Stimulated activated CD8-positive, alpha-beta memory T cell treated with anti-CD3 and anti-CD28 coated beads, Interleukin-4, amount 100 ng/mL, for 48 hours (primary cell): ENCODE results near the gene HSD3B7.
A peak's percentile ranks its signal among the peaks of the same experiment; 100 is the strongest.

ENCODE experiments used
- DNase-seq: peaks from one replicate; pipeline ENCODE4 v3.0.0-alpha.2; 2020

The HSD3B7 gene

GRCh38 chr16:31031276-31031675, 46.3 kb downstream of the HSD3B7 start:
- DNase-seq, result no peak

DNA sequence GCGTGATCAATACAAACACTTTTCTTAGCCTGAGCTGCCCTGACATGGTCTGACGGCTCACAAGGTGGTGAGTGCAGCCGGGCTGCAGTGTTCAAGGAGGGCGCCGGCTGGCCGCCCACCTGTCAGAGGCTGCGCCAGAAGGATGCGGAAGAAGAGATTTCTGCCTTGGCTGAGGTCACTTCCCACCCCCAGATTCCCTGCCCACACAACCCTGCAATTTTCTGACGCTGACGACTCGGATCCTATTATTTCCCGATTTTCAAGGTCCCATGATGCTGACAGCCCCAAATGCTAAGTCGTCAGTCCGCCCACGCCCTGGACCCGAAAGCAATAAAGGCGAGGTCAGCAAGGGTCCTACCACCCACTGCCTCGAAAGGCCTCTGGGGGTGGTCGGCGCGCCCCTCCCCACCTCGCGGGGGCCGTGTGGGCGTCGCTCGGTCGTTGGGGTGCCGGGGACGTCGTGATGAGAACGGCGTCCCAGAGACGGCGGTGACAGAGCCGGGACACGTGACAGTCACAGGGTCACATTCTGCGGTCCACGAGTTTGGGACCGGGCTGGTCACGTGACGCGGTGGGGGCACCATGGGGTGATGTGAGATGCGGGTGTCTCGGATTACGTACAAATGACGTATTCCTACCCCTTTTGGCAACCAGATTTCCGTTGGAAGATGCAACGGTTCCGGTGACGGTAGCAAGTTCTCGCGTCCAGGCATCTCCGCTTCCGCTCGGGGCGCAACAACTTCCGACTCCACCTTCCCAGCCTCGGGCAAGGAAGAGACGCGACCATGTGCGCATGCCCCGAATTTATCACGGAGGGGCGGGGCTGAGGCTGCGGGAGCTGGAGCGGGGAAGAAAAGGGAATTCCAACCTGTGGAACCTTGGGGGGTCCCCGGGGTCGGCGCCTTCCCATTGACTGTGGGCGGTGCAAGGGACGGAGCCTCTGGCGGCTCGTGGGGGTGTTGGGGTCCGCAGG, 48.0 kb downstream of the HSD3B7 start, which contains the start of gene STX4:
Gene STX4, plus strand, starts transcription at position 823 of the 973 bp plus-strand sequence. CDS start 248 bp downstream, outside the sequence.
- peak; percentile 99 for DNase-seq

DNA sequence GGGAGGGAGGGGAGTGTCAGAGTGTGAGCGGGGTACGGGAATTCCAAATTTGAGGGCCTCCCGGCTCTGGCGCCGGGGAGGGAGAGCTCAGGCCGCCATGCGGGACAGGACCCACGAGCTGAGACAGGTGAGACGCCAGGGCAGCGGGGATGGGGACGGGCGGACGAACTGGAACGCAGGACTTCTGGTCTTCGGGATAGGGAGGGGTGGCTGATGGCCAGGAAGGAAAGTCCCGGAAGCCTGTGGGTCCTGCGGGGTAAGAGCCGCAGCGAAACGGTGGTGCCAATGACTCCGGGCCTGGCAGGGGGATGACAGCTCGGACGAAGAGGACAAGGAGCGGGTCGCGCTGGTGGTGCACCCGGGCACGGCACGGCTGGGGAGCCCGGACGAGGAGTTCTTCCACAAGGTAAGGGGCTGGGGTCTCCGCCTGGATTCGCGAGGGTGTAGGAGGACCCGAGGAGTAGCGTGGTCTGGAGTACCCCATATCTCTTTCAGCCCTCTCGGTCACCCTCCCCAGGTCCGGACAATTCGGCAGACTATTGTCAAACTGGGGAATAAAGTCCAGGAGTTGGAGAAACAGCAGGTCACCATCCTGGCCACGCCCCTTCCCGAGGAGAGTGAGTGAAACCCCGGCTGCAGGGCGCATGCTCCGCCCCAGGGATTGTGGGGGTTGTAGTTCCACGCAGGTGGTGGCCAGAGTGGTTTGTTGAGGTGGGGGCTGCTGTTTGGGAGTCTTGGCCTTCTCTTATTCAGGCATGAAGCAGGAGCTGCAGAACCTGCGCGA, 48.9 kb downstream of the HSD3B7 start:
- DNase-seq, result peak; percentile 92

GRCh38 chr16:31036691-31037090, 51.7 kb downstream of the HSD3B7 start:
- no peak for DNase-seq
